Activated T-helper 2 cell treated with anti-CD3 and anti-CD28 coated beads, Interferon-gamma antibody, Interleukin-2, Interleukin-4, amounts not matched to agents 10 μg/mL and 5 μg/mL and 100 μg/mL, durations not matched to agents 14 hours and 24 hours and 36 hours (primary cell): Measurements from ENCODE around the gene VIPR2. TPM values are rescaled to one million over a fixed set of nuclear protein-coding genes. Genes with fewer than 3 reads are reported as not detected.
"Not testable (repeated sequence)": the region's sequence is repeated elsewhere in the genome, so short reads cannot be mapped to it uniquely, and the experiment has no call there.

Experiments
- DNase-seq: peaks from one replicate; pipeline ENCODE4 v3.0.0; 2021; ENCODE audit warnings: low spot score
- H3K27ac Mint-ChIP-seq: one replicate; pipeline ENCODE4 v1.8.0; 2021; ENCODE audit warnings: mixed read lengths
- H3K27me3 Mint-ChIP-seq: one replicate; pipeline ENCODE4 v1.8.0; 2021; ENCODE audit warnings: low read depth, mixed read lengths
- H3K36me3 Mint-ChIP-seq: one replicate; pipeline ENCODE4 v1.8.0; 2021; ENCODE audit warnings: low read depth, mixed read lengths
- H3K4me1 Mint-ChIP-seq: one replicate; pipeline ENCODE4 v1.8.0; 2021; ENCODE audit warnings: low read depth, mixed read lengths
- H3K4me3 Mint-ChIP-seq: one replicate; pipeline ENCODE4 v1.8.0; 2021; ENCODE audit warnings: low read depth, mild to moderate bottlenecking, moderate library complexity, mixed read lengths
- H3K9me3 Mint-ChIP-seq: one replicate; pipeline ENCODE4 v1.8.0; 2021; ENCODE audit warnings: mixed read lengths
- intact Hi-C: fragments of 100-400 bp; cut with micrococcal nuclease; formaldehyde crosslinking; loops from one replicate; pipeline ENCODE4 v1.15.1; 2023
- total RNA-seq: library from RNA; stranded (reverse); gene quantifications from 2 replicates; pipeline ENCODE4 v1.2.3, GENCODE V29; 2022

VIPR2 gene
- total RNA-seq, 1 donor from 2014 or later: 4.2 TPM

DNA sequence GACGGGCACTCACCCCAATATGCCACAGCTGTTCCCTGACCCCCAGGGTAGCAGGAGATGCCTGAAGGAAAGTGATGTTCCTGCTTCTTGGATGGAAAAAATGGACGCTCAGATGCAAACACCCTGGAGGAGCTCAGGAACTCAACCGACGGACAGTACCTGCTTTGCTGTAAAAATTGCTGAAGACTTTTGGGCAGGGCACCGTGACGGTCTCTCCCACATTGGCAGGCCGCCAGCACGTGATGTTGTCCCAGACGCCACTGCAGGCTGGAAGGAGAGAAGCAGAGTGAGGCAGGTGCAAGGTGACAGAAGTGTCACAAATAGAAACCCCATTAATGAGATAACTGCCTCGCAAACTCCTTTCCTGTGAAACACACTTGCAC lies 35.0 kb downstream of the VIPR2 start:
- intact Hi-C loops: no loop called here
- no peak overlapping the region for H3K27ac Mint-ChIP-seq
- no peaks in the 10 kb centered on the region for H3K9me3 Mint-ChIP-seq
- H3K4me1 Mint-ChIP-seq: peaks cover 5% of the 10 kb centered on the region
- H3K27me3 Mint-ChIP-seq: peaks cover 25% of the 10 kb centered on the region
- H3K4me3 Mint-ChIP-seq: no peak overlapping the region
- DNase-seq: no peak
- H3K36me3 Mint-ChIP-seq: peaks cover 4% of the 10 kb centered on the region

DNA sequence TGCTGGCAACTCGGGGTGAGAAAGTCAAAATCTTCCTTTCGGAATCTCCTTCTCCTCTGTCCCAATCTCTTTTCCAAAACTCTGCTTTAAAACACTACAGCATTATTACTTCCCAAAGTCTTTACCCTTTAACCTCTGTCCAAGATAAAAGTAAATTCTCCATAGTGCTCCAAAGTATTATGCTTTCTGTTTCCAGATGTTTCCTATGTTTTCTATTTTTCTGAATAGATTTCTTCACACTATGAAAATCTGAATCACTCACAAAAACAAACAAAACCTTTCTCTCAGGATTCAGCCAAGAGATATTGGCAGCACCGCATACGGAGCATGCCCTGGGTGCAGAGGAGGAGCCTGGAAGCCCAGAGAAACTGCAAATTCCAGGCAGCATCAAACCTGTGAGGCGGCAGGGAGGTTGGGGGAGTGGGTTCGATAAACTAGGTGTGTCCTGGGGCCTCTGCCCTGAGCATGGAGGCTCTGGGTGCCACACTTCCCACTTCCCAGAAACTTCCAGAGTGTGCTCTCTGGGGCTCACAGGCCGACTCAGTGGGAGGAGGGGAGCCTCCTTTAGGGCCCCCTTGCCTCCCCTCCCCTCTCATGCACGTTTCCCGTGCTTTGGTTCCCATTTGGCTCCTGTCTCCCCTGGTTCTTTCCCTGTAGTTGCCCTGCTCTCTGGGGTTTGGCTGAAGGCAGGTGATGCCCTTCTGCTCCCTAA lies 35.6 kb downstream of the VIPR2 start:
- H3K27ac Mint-ChIP-seq: no peak overlapping the region
- H3K27me3 Mint-ChIP-seq: peaks cover 22% of the 10 kb centered on the region
- peaks cover 5% of the 10 kb centered on the region for H3K4me1 Mint-ChIP-seq
- intact Hi-C loops: no loop called here
- peaks cover 4% of the 10 kb centered on the region for H3K36me3 Mint-ChIP-seq
- H3K4me3 Mint-ChIP-seq: no peak overlapping the region
- no peak for DNase-seq
- H3K9me3 Mint-ChIP-seq: no peaks in the 10 kb centered on the region

GRCh38 chr7:159108491-159108890 lies 36.2 kb downstream of the VIPR2 start:
- no peak for DNase-seq
- H3K9me3 Mint-ChIP-seq: no peaks in the 10 kb centered on the region
- H3K36me3 Mint-ChIP-seq: peaks cover 4% of the 10 kb centered on the region
- intact Hi-C loops: no loop called here
- H3K4me3 Mint-ChIP-seq: no peak overlapping the region
- peaks cover 17% of the 10 kb centered on the region for H3K27me3 Mint-ChIP-seq
- no peak overlapping the region for H3K27ac Mint-ChIP-seq
- peaks cover 5% of the 10 kb centered on the region for H3K4me1 Mint-ChIP-seq

GRCh38 chr7:159107161-159107892 lies 37.3 kb downstream of the VIPR2 start:
- Mint-ChIP-seq H3K27ac (no peak overlapping the region), H3K4me1 (peaks cover 5% of the 10 kb centered on the region), H3K36me3 (peaks cover 8% of the 10 kb centered on the region), H3K4me3 (no peak overlapping the region), H3K9me3 (no peaks in the 10 kb centered on the region), H3K27me3 (peaks cover 11% of the 10 kb centered on the region)
- no peak for DNase-seq
- intact Hi-C loops: no loop called here

DNA sequence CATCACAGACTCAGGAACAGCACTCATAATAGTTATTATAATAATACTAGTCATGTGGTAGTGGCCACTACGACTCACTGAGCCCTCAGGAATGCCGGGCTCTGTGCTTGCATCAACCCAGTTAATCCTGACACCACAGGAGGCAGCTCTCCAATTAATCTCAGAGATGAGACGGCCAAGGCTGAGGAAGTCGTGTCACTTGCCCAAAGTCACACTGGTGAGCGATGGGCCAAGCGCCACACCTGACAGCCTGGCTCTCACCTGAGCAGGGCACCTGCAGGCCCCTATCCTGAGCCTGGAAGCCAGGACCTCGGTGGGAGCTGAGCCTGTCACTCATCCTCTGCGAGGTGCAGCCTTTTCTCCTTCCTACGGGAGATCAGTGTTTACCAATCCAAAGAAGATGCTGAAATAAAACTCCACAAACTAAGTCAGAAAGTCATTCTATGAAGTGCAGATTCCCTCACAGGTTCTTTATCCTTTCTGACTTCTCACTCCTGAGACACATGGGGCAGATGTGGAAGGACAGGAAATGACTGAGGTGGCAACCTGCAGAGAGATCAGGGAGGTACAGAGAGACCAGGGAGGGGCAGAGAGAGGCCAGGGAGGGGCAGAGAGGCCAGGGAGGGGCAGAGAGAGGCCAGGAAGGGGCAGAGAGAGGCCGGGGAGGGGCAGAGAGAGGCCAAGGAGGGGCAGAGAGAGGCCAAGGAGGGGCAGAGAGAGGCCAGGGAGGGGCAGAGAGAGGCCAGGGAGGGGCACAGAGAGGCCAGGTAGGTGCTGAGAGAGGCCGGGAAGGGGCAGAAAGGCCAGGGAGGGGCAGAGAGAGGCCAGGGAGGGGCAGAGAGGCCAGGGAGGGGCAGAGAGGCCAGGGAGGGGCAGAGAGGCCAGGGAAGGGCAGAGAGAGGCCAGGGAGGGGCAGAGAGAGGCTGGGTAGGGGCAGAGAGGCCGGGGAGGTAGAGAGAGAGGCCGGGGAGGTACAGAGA lies 38.5 kb downstream of the VIPR2 start:
- intact Hi-C loops: no loop called here
- Mint-ChIP-seq H3K27ac (no peak overlapping the region), H3K9me3 (peaks cover 7% of the 10 kb centered on the region), H3K27me3 (peaks cover 4% of the 10 kb centered on the region), H3K4me3 (no peak overlapping the region), H3K36me3 (peaks cover 17% of the 10 kb centered on the region), H3K4me1 (peaks cover 5% of the 10 kb centered on the region)
- DNase-seq: no peak

DNA sequence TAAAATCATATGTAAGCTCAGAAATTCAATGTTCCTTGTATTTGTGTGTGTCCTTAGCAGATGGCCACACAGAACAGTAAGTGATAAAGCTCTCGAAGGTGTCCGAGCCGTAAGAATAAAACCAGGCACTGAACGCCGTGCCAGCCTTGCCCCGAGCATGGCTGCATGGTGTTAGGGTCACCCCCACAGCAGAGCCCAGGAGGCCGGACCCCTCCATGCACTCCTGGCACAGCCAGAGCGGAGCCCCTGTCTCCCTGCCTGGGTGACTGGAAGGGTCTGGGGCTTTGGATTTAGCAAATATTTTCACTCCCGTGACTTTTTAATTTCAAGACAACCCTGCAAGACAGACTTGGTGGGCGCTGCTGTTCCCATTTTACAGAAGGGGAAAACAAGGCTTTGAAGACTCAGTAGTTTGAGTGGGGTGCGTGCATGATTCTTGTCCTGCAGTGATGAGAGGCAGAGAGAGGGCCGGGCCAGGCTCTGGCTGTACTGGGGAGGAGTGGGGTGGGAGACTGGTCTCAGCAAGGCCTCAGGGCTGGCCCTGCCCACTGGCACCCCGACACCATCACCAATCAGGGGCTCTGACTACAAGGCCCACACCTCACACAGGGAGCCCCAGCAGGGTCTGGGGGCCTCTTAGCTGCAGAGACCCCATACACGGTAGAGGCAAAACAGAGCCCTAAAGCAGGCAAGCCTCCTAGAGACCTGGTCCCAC lies 39.4 kb downstream of the VIPR2 start:
- DNase-seq: no peak
- intact Hi-C loops: no loop called here
- Mint-ChIP-seq H3K4me1 (peaks cover 5% of the 10 kb centered on the region), H3K9me3 (peaks cover 7% of the 10 kb centered on the region), H3K27ac (no peak overlapping the region), H3K27me3 (no peaks in the 10 kb centered on the region), H3K4me3 (no peak overlapping the region), H3K36me3 (peaks cover 19% of the 10 kb centered on the region)

DNA sequence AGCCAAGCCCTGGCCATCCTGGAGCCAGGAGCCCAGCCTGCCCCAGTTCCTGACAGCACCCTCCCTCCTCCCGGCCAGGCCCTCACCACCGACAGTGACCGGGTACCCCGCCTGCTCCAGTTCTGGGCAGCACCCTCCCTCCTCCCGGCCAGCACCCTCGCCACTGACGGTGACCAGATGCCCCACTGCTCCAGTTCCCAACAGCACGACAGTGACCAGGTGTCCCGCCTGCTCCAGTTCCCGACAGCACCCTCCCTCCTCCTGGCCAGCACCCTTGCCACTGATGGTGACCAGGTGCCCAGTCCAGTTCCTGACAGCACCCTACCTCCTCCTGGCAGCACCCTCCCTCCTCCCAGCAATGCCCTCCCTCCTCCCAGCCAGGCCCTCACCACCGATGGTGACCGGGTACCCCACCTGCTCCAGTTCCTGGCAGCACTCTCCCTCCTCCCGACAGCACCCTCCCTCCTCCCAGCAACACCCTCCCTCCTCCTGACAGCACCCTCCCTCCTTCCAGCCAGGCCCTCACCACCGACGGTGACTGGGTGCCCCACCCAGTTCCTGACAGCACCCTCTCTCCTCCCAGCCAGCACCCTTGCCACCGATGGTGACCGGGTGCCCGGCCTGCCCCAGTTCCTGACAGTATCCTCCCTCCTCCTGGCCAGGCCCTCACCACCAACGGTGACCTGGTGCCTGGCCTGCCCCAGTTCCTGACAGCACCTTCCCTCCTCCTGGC lies 40.3 kb downstream of the VIPR2 start:
- Mint-ChIP-seq H3K27ac (no peak overlapping the region), H3K4me1 (peaks cover 5% of the 10 kb centered on the region), H3K36me3 (peaks cover 19% of the 10 kb centered on the region), H3K4me3 (no peak overlapping the region), H3K9me3 (peaks cover 7% of the 10 kb centered on the region), H3K27me3 (no peaks in the 10 kb centered on the region)
- DNase-seq: no peak
- intact Hi-C loops: no loop called here

DNA sequence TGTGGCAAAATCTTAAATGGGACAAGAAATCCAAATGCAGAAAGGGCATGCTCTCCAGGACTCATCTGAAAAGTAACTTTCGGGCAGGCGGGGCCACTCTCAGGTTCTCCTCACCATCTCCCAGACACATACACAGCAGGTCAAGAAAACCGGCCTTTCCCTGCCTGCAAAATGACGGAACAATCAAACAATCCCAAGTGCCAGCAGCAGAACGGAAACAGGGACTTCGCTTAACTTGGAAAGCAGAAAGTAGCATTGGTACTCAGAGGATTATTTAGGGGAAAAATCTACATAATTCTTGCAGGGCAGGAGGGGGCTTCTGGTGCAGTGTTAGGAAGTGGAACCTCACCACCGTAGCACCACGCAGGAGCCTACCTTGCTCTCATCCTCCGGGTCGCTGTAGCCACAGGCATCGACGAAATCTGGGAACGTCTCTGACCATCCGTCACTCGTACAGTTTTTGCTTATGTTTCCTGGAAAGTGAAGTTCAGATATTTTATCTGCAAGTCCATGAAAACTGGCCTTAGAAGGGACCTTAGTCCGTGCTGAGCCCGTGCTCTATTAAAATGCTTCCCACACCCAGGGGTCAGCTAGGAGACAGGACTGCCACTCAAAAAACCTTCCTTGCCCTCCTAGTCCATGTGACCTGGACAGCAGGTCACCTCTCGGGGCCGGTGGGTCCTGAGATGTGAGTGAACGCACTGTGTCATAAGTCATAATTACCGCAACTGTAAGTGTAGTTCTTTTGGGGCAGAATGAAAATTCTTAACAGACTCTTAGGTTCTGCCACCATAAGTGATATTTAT lies 41.1 kb downstream of the VIPR2 start:
- no peaks in the 10 kb centered on the region for H3K27me3 Mint-ChIP-seq
- H3K27ac Mint-ChIP-seq: no peak overlapping the region
- intact Hi-C loops: no loop called here
- H3K36me3 Mint-ChIP-seq: peaks cover 19% of the 10 kb centered on the region
- DNase-seq: no peak
- peaks cover 7% of the 10 kb centered on the region for H3K9me3 Mint-ChIP-seq
- H3K4me3 Mint-ChIP-seq: no peak overlapping the region
- H3K4me1 Mint-ChIP-seq: peaks cover 5% of the 10 kb centered on the region

GRCh38 chr7:159102681-159103381 lies 41.8 kb downstream of the VIPR2 start:
- DNase-seq: no peak
- H3K27ac Mint-ChIP-seq: no peak overlapping the region
- H3K4me1 Mint-ChIP-seq: peaks cover 5% of the 10 kb centered on the region
- H3K9me3 Mint-ChIP-seq: peaks cover 7% of the 10 kb centered on the region
- intact Hi-C loops: no loop called here
- H3K4me3 Mint-ChIP-seq: no peak overlapping the region
- no peaks in the 10 kb centered on the region for H3K27me3 Mint-ChIP-seq
- H3K36me3 Mint-ChIP-seq: peaks cover 19% of the 10 kb centered on the region

DNA sequence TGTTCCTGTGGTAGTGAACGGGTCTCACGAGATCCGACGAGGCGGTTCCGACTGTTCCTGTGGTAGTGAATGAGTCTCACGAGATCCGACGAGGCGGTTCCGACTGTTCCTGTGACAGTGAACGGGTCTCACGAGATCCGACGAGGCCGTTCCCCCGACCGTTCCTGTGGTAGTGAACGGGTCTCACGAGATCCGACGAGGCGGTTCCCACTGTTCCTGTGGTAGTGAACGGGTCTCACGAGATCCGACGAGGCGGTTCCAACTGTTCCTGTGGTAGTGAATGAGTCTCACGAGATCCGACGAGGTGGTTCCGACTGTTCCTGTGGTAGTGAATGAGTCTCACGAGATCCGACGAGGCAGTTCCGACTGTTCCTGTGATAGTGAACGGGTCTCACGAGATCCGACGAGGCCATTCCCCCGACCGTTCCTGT lies 43.0 kb downstream of the VIPR2 start:
- H3K4me1 Mint-ChIP-seq, H3K9me3 Mint-ChIP-seq, H3K27ac Mint-ChIP-seq, DNase-seq, H3K4me3 Mint-ChIP-seq, intact Hi-C loops, H3K27me3 Mint-ChIP-seq: not testable (repeated sequence)
- peaks cover 19% of the 10 kb centered on the region for H3K36me3 Mint-ChIP-seq

DNA sequence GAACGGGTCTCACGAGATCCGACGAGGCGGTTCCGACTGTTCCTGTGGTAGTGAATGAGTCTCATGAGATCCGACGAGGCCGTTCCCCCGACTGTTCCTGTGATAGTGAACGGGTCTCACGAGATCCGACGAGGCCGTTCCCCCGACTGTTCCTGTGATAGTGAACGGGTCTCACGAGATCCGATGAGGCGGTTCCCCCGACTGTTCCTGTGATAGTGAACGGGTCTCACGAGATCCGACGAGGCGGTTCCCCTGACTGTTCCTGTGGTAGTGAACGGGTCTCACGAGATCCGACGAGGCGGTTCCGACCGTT lies 43.6 kb downstream of the VIPR2 start:
- H3K27me3 Mint-ChIP-seq, H3K4me3 Mint-ChIP-seq, H3K9me3 Mint-ChIP-seq, intact Hi-C loops, H3K4me1 Mint-ChIP-seq, H3K27ac Mint-ChIP-seq, DNase-seq: not testable (repeated sequence)
- H3K36me3 Mint-ChIP-seq: peaks cover 19% of the 10 kb centered on the region
